A549 (cell line): Measurements from ENCODE around the gene TRIM47. TPM values are rescaled to one million over a fixed set of nuclear protein-coding genes. Genes with fewer than 3 reads are reported as not detected.
"Not testable (repeated sequence)": the region's sequence is repeated elsewhere in the genome, so short reads cannot be mapped to it uniquely, and the experiment has no call there.

Experiments used
- ATAC-seq, 2 experiments: fragments of 200-7000 bp in 1 of 2; fragments of >200 bp in 1 of 2; cut with Nextera tagmentation in 1 of 2; cut with Tn5 transposase in 1 of 2; 3 replicates each; pipeline versions ENCODE4 v1.8.0 to v1.9.1; 2018 to 2020; ENCODE audit warnings: mild to moderate bottlenecking in 1 of 2, moderate library complexity in 1 of 2
- CTCF ChIA-PET: fragments of 300-600 bp; sonication (Branson Sonifier 250); formaldehyde crosslinking; extraction: SDS; loops from one replicate; lab custom pipeline; 2021; ENCODE audit warnings: antibody characterized with exemption, inconsistent platforms; lab: Yijun Ruan, JAX
- POLR2A ChIA-PET: fragments of 350-600 bp; formaldehyde crosslinking; extraction: SDS; loops from one replicate; lab custom pipeline; 2021; ENCODE audit warnings: antibody characterized with exemption, inconsistent platforms; lab: Yijun Ruan, JAX
- DNase-seq, 2 experiments: peaks; one replicate each; pipeline versions ENCODE4 v3.0.0 to v3.0.0-alpha.2; 2011 to 2016; ENCODE audit warnings: low read depth in 1 of 2, low spot score in 1 of 2
- FAIRE-seq: peaks from 2 replicates; lab custom pipeline; 2011; peaks lifted over from hg19 to GRCh38; lab: Jason Lieb, UNC
- H3K27ac ChIP-seq, 2 experiments: fragments of >200 bp; sonication (Bioruptor Twin); formaldehyde crosslinking; 3 replicates each; pipeline ENCODE4 v1.5.1; 2016 to 2017
- H3K4me1 ChIP-seq: fragments of >200 bp; sonication (Bioruptor Twin); formaldehyde crosslinking; 3 replicates; pipeline ENCODE4 v1.6.1; 2016
- H3K4me2 ChIP-seq: fragments of >200 bp; sonication (Bioruptor Twin); formaldehyde crosslinking; 3 replicates; pipeline ENCODE4 v1.6.1; 2016
- H3K4me3 ChIP-seq: fragments of >200 bp; sonication (Bioruptor Twin); formaldehyde crosslinking; 3 replicates; pipeline ENCODE4 v1.5.1; 2016
- H3K9me3 ChIP-seq: fragments of >200 bp; sonication (Bioruptor Twin); formaldehyde crosslinking; 3 replicates; pipeline ENCODE4 v1.6.1; 2016
- CBX8 ChIP-seq: fragments of 200-600 bp; sonication (generic); IDR thresholded peaks from 2 replicates; pipeline ENCODE4 v1.6.1; 2016
- CEBPB ChIP-seq, 2 experiments: fragments of >200 bp in 1 of 2; sonication (Bioruptor Twin) in 1 of 2; formaldehyde crosslinking in 1 of 2; IDR thresholded peaks; 2 replicates each; pipeline ENCODE4 v1.6.1; 2012 to 2016
- CHD2 ChIP-seq: fragments of 150-350 bp; IDR thresholded peaks from 2 replicates; pipeline ENCODE4 v1.6.1; 2014; ENCODE audit warnings: low read length; ENCODE audit not compliant: partially characterized antibody
- CHD4 ChIP-seq: fragments of 200-600 bp; sonication (generic); IDR thresholded peaks from 2 replicates; pipeline ENCODE4 v1.6.1; 2016; ENCODE audit warnings: antibody characterized with exemption, mild to moderate bottlenecking, borderline replicate concordance
- EP300 ChIP-seq, 2 experiments: fragments of >200 bp; sonication (Bioruptor Twin); formaldehyde crosslinking; IDR thresholded peaks; 2 replicates in 1 of 2; 3 replicates in 1 of 2; pipeline ENCODE4 v1.6.1; 2016 to 2017
- FOSL2 ChIP-seq, 2 experiments: fragments of 450-650 bp in 1 of 2; fragments of >200 bp in 1 of 2; sonication (Bioruptor Twin) in 1 of 2; formaldehyde crosslinking; IDR thresholded peaks; 2 replicates each; pipeline versions ENCODE4 v1.5.0 to v1.6.1; 2016 to 2020; ENCODE audit warnings: mild to moderate bottlenecking in 1 of 2, moderate library complexity in 1 of 2
- FOXS1 ChIP-seq: fragments of 250-450 bp; sonication (Bioruptor Pico); IDR thresholded peaks from 2 replicates; pipeline ENCODE4 v1.5.0; 2020; ENCODE audit warnings: mild to moderate bottlenecking, moderate library complexity
- HEYL ChIP-seq: fragments of 250-450 bp; sonication (Bioruptor Pico); IDR thresholded peaks from 2 replicates; pipeline ENCODE4 v1.8.0; 2021; ENCODE audit warnings: mild to moderate bottlenecking, moderate library complexity
- HOXA7 ChIP-seq: fragments of 250-450 bp; sonication (Bioruptor Pico); IDR thresholded peaks from 2 replicates; pipeline ENCODE4 v1.5.0; 2020; ENCODE audit warnings: mild to moderate bottlenecking, moderate library complexity
- HOXB13 ChIP-seq: fragments of 250-450 bp; sonication (Bioruptor Pico); IDR thresholded peaks from 2 replicates; pipeline ENCODE4 v1.5.0; 2020; ENCODE audit warnings: low read depth, mild to moderate bottlenecking, moderate library complexity
- JUN ChIP-seq, 2 experiments: fragments of >200 bp; sonication (Bioruptor Twin); formaldehyde crosslinking; IDR thresholded peaks; 2 replicates in 1 of 2; 3 replicates in 1 of 2; pipeline ENCODE4 v1.6.1; 2016 to 2017
- MAFK ChIP-seq: fragments of 450-650 bp; IDR thresholded peaks from 2 replicates; pipeline ENCODE4 v1.6.1; 2014; ENCODE audit not compliant: partially characterized antibody
- MYC ChIP-seq: IDR thresholded peaks from 2 replicates; pipeline ENCODE4 v1.6.1; 2012; ENCODE audit warnings: mild to moderate bottlenecking, inconsistent platforms, low read length, improper control_type of control experiment, borderline replicate concordance
- NPAS2 ChIP-seq: fragments of 250-450 bp; sonication (Bioruptor Pico); IDR thresholded peaks from 2 replicates; pipeline ENCODE4 v1.8.0; 2022; ENCODE audit warnings: mild to moderate bottlenecking, moderate library complexity, borderline replicate concordance
- NR3C1 ChIP-seq: fragments of >200 bp; sonication (Bioruptor Twin); formaldehyde crosslinking; IDR thresholded peaks from 3 replicates; pipeline ENCODE4 v1.6.1; 2017
- POLR2A ChIP-seq: IDR thresholded peaks from 2 replicates; pipeline ENCODE4 v1.6.1; 2012; ENCODE audit warnings: mild to moderate bottlenecking, low read length
- POLR2AphosphoS2 ChIP-seq: conservative IDR thresholded peaks from 2 replicates; pipeline ENCODE4 v1.6.1; 2012; ENCODE audit warnings: low read length, improper control_type of control experiment, inconsistent platforms
- RFX5 ChIP-seq: fragments of 450-650 bp; IDR thresholded peaks from 2 replicates; pipeline ENCODE4 v1.7.1; 2014; ENCODE audit warnings: antibody characterized with exemption, mild to moderate bottlenecking, moderate library complexity
- SREBF2 ChIP-seq: fragments of 450-650 bp; IDR thresholded peaks from 2 replicates; pipeline ENCODE4 v1.6.1; 2014; ENCODE audit warnings: mild to moderate bottlenecking, moderate library complexity
- TFCP2L1 ChIP-seq: fragments of 250-450 bp; sonication (Bioruptor Pico); IDR thresholded peaks from 2 replicates; pipeline ENCODE4 v1.5.0; 2021; ENCODE audit warnings: mild to moderate bottlenecking
- ZC3H11A ChIP-seq: fragments of 450-650 bp; IDR thresholded peaks from 2 replicates; pipeline ENCODE4 v1.6.1; 2014; ENCODE audit warnings: antibody characterized with exemption, mild to moderate bottlenecking
- ZFP36 ChIP-seq: fragments of 450-650 bp; IDR thresholded peaks from 2 replicates; pipeline ENCODE4 v1.6.1; 2014; ENCODE audit warnings: borderline replicate concordance; ENCODE audit not compliant: partially characterized antibody
- ZSCAN20 ChIP-seq: fragments of 250-450 bp; sonication (Bioruptor Pico); IDR thresholded peaks from 2 replicates; pipeline ENCODE4 v1.8.0; 2022; ENCODE audit warnings: mild to moderate bottlenecking, moderate library complexity
- WGBS: methylation state at CpG from one replicate; pipeline ENCODE4 v1.1.6; 2017; ENCODE audit errors: missing lambda C conversion rate; 5-methylcytosine and 5-hydroxymethylcytosine counted together
- polyA plus RNA-seq, 4 experiments: library from polyadenylated mRNA; depleted of rRNA in 3 of 4; stranded (reverse); fragments of >200 nt; fragmentation: RNase III in 1 of 4; extraction: RNeasy Plus Mini Kit Qiagen cat#74134 plus additional on column Dnase treatment in 1 of 4; gene quantifications; 2 replicates in 3 of 4; 3 replicates in 1 of 4; pipeline ENCODE4 v1.2.3, GENCODE V29; 2011 to 2017
- TF ChIP-seq, protein P1 (sequence below): IDR thresholded peaks from 2 replicates; pipeline ENCODE4 v1.6.1; 2012

TRIM47 gene
- polyA plus RNA-seq, 2 of the 4 experiments (the other 2 are of a cell fraction) = 19.6 to 46.6 TPM

DNA sequence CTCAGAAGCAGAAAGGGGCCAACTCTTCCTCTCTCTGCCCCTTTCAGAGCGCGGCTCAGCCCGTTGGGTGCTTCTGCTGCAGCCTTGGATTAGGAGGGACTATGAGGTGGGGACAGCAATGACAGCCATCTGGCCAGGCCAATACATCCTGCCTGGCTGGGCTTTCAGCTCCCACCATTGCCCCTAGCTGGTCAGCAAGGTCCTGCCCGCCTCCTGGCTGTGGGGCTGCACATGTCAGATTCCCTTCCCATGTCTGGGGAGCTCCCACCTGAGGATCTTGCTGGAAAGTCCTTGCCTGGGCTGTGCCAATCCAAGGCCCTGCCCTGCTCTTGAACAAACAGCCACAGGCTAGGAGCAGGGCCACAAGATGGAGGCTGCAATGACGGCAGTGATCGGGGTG, 10.1 kb upstream of the TRIM47 start:
- TF ChIP-seq POLR2A = no peak
- TF ChIP-seq HOXB13 = no peak
- TF ChIP-seq ZFP36 = no peak
- TF ChIP-seq ZSCAN20 (CRISPR knock-in tag) = no peak
- TF ChIP-seq NPAS2 = no peak
- no peak for TF ChIP-seq JUN (IDR thresholded peaks at IDR 0.05)
- TF ChIP-seq EP300 (IDR thresholded peaks at IDR 0.05) = no peak
- no peak for TF ChIP-seq MYC
- TF ChIP-seq MAFK = no peak
- no peak for TF ChIP-seq CHD2
- no peak for TF ChIP-seq FOXS1
- no peak for TF ChIP-seq SREBF2
- TF ChIP-seq RFX5 = no peak
- no peak for TF ChIP-seq NR3C1
- TF ChIP-seq CBX8 = no peak
- no peak for TF ChIP-seq FOSL2 (IDR thresholded peaks at IDR 0.05)
- no peak for TF ChIP-seq FOSL2 (CRISPR knock-in tag; IDR thresholded peaks at IDR 0.05)
- TF ChIP-seq CHD4 = no peak
- TF ChIP-seq, protein P1, sequence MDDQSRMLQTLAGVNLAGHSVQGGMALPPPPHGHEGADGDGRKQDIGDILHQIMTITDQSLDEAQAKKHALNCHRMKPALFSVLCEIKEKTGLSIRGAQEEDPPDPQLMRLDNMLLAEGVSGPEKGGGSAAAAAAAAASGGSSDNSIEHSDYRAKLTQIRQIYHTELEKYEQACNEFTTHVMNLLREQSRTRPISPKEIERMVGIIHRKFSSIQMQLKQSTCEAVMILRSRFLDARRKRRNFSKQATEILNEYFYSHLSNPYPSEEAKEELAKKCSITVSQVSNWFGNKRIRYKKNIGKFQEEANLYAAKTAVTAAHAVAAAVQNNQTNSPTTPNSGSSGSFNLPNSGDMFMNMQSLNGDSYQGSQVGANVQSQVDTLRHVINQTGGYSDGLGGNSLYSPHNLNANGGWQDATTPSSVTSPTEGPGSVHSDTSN = no peak
- TF ChIP-seq CEBPB (IDR thresholded peaks at IDR 0.05) = no peak
- Histone ChIP-seq H3K27ac (no peak overlapping the region), H3K4me1 (no peaks in the 10 kb centered on the region), H3K4me3 (no peak overlapping the region), H3K4me2 (no peak overlapping the region), H3K9me3 (no peaks in the 10 kb centered on the region)
- ChIA-PET POLR2A (interaction anchor here (0.6 to 0.9 kb wide), 3 partner anchors 10 to 561 kb away, joined by 3 to 4 read pairs (median 4); partner anchors contain the start of gene TRIM47), CTCF (interaction anchor here (1.4 to 22.8 kb wide), 5 partner anchors 7 to 112 kb away, joined by 3 to 513 read pairs (median 4); partner anchors contain the start of genes MRPL38, TRIM47 and TRIM65)
- 78% methylated on average over 6 of the region's 6 CpGs for WGBS
- FAIRE-seq (no peak), DNase-seq (no peak), ATAC-seq (peak in 1 of 2 experiments; percentile 11; a peak in 2 of 6 replicates)

DNA sequence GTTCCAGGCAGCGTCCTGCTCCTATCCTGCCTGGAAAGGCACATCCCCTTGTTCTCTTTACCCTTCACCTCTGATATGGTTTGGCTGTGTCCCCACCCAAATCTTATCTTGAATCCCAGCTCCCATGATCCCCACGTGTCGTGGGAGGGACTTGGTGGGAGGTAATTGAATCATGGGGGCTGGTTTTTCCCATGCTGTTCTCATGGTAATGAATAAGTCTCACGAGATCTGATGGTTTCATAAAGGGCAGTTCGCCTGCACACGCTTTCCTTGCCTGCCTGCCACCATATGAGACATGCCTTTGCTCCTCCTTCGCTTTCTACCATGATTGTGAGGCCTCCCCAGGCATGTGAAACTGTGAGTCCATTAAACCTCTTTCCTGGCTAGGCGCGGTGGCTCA, 7.5 kb upstream of the TRIM47 start:
- WGBS = 87% methylated on average over 9 of the region's 9 CpGs
- H3K4me3 ChIP-seq, H3K27ac ChIP-seq, H3K9me3 ChIP-seq, FAIRE-seq, H3K4me1 ChIP-seq, DNase-seq, ATAC-seq, H3K4me2 ChIP-seq: not testable (repeated sequence)
- ChIA-PET POLR2A (interaction anchor here (0.9 kb wide), 1 partner anchor 11 kb away, joined by 3 read pairs; the partner anchor contains the start of gene TRIM65), CTCF (interaction anchor here (0.6 to 22.8 kb wide), 4 partner anchors 8 to 211 kb away, joined by 3 to 513 read pairs (median 258); partner anchors contain the start of genes MRPL38, TRIM47 and TRIM65)

DNA sequence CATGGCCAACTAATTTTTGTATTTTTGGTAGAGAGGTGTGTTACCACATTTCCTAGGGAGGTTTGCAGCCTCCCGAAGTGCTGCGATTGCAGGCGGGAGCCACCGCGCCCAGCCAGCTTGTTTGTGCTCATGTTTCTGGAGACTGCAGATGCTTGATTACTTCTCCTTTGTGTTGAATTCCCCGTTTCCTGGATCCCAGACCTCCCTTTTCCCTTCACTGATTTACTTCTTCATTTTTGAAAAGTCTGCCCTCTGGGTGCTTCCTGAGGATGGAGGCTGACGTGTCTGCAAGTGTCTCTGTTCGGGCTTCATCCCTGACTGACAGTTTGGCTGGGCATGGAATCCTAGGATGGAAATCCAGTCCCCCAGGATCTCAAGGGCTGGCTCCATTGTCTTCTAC, 7.0 kb upstream of the TRIM47 start:
- no peak for TF ChIP-seq TFCP2L1 (CRISPR knock-in tag)
- no peak for TF ChIP-seq CHD2
- TF ChIP-seq ZC3H11A = no peak
- TF ChIP-seq CEBPB (IDR thresholded peaks at IDR 0.05) = no peak
- TF ChIP-seq POLR2AphosphoS2 = no peak
- TF ChIP-seq HOXA7 (CRISPR knock-in tag) = no peak
- no peak for TF ChIP-seq HEYL (CRISPR knock-in tag)
- TF ChIP-seq POLR2A = no peak
- Histone ChIP-seq H3K4me1 (no peaks in the 10 kb centered on the region), H3K4me3 (no peak overlapping the region), H3K27ac (no peak overlapping the region), H3K9me3 (no peaks in the 10 kb centered on the region), H3K4me2 (no peak overlapping the region)
- DNase-seq = no peak
- CTCF ChIA-PET = interaction anchor here (0.7 to 22.8 kb wide), 4 partner anchors 8 to 29 kb away, joined by 3 to 513 read pairs (median 258); partner anchors contain the start of genes MRPL38, TRIM47 and TRIM65
- no peak for FAIRE-seq
- 90% methylated on average over 8 of the region's 8 CpGs for WGBS
- no peak for ATAC-seq
- POLR2A ChIA-PET = interaction anchor here (0.9 kb wide), 1 partner anchor 11 kb away, joined by 3 read pairs; the partner anchor contains the start of gene TRIM65
